Measurements from ENCODE around the gene GBX1. TPM values are rescaled to one million over a fixed set of nuclear protein-coding genes. Genes with fewer than 3 reads are reported as not detected.

Gene GBX1
- total RNA-seq, 4 donors from 2014 or later, result not detected

GRCh38 chr7:151198945-151199848, 31.7 kb upstream of the GBX1 start:
- WGBS, result 29% methylated on average over 12 of the region's 30 CpGs
- Histone ChIP-seq H3K27ac (no peak overlapping the region), H3K4me1 (peaks cover 7% of the 10 kb centered on the region), H3K27me3 (peaks cover 16% of the 10 kb centered on the region), H3K36me3 (no peaks in the 10 kb centered on the region), H3K9me3 (no peaks in the 10 kb centered on the region), H3K4me3 (no peak overlapping the region)
- TF ChIP-seq POLR2AphosphoS5 (IDR thresholded peaks at IDR 0.05) (no peak), CTCF (IDR thresholded peaks at IDR 0.05) (no peak), EP300 (IDR thresholded peaks at IDR 0.05) (no peak), POLR2A (IDR thresholded peaks at IDR 0.05) (no peak)
- no peak for DNase-seq (ENCODE audit: low spot score in 2 of 2)

GRCh38 chr7:151197932-151198331, 30.4 kb upstream of the GBX1 start:
- Histone ChIP-seq H3K27ac (no peak overlapping the region), H3K36me3 (no peaks in the 10 kb centered on the region), H3K27me3 (peaks cover 15% of the 10 kb centered on the region), H3K4me1 (peaks cover 7% of the 10 kb centered on the region), H3K4me3 (no peak overlapping the region), H3K9me3 (no peaks in the 10 kb centered on the region)
- no peak for DNase-seq (ENCODE audit: low spot score in 2 of 2)
- TF ChIP-seq POLR2A (IDR thresholded peaks at IDR 0.05), result no peak
- TF ChIP-seq POLR2AphosphoS5 (IDR thresholded peaks at IDR 0.05), result no peak
- TF ChIP-seq EP300 (IDR thresholded peaks at IDR 0.05), result no peak
- no peak for TF ChIP-seq CTCF (IDR thresholded peaks at IDR 0.05)

- 53% methylated on average over 19 of the region's 19 CpGs for WGBS
- DNase-seq (ENCODE audit: low spot score in 2 of 2), result no peak
- Histone ChIP-seq H3K27me3 (peaks cover 15% of the 10 kb centered on the region), H3K4me3 (no peak overlapping the region), H3K36me3 (no peaks in the 10 kb centered on the region), H3K9me3 (no peaks in the 10 kb centered on the region), H3K27ac (no peak overlapping the region), H3K4me1 (peaks cover 7% of the 10 kb centered on the region)
- TF ChIP-seq POLR2AphosphoS5 (IDR thresholded peaks at IDR 0.05) (no peak), CTCF (IDR thresholded peaks at IDR 0.05) (no peak), EP300 (IDR thresholded peaks at IDR 0.05) (no peak), POLR2A (IDR thresholded peaks at IDR 0.05) (no peak)
Observed at GRCh38 chr7:151195616-151196450, 28.3 kb upstream of the GBX1 start.

- WGBS, result 81% methylated on average over 5 of the region's 7 CpGs
- TF ChIP-seq POLR2AphosphoS5 (IDR thresholded peaks at IDR 0.05) (no peak), EP300 (IDR thresholded peaks at IDR 0.05) (no peak), POLR2A (IDR thresholded peaks at IDR 0.05) (no peak), CTCF (IDR thresholded peaks at IDR 0.05) (no peak)
- no peak overlapping the region for H3K27ac ChIP-seq
Observed at GRCh38 chr7:151194188-151194587, 26.7 kb upstream of the GBX1 start.

More at GRCh38 chr7:151194188-151194587, 26.7 kb upstream of the GBX1 start:
- Histone ChIP-seq H3K4me1 (peaks cover 2% of the 10 kb centered on the region), H3K27me3 (peaks cover 15% of the 10 kb centered on the region), H3K9me3 (no peaks in the 10 kb centered on the region), H3K4me3 (no peak overlapping the region), H3K36me3 (no peaks in the 10 kb centered on the region)
- DNase-seq (ENCODE audit: low spot score in 2 of 2), result no peak

Measured in suprapubic skin (tissue), 4 donors.